Glomerular visceral epithelial cell (primary cell): ENCODE data around the gene CADPS2.

Experiments
- DNase-seq: peaks from one replicate; pipeline ENCODE4 v3.0.0-alpha.2; 2016; ENCODE audit errors: extremely low spot score

The CADPS2 gene

GRCh38 chr7:122886357-122887081 is at the start of gene CADPS2:
Gene CADPS2, minus strand, starts transcription at chr7:122886460. Its CDS starts 123 bp downstream, at chr7:122886337.
- peak; percentile 90 for DNase-seq

GRCh38 chr7:122935620-122936019 is 49.4 kb upstream of the CADPS2 start:
- DNase-seq = no peak

GRCh38 chr7:122919643-122920181 is 33.5 kb upstream of the CADPS2 start:
- DNase-seq = no peak

GRCh38 chr7:122914812-122915211 is 28.6 kb upstream of the CADPS2 start:
- no peak for DNase-seq

GRCh38 chr7:122913608-122914007 is 27.3 kb upstream of the CADPS2 start:
- no peak for DNase-seq

- no peak for DNase-seq
Observed at GRCh38 chr7:122902751-122903495, 16.7 kb upstream of the CADPS2 start.

GRCh38 chr7:122901250-122901649 is 15.0 kb upstream of the CADPS2 start:
- no peak for DNase-seq

- no peak for DNase-seq
Observed at GRCh38 chr7:122896509-122896908, 10.2 kb upstream of the CADPS2 start.

GRCh38 chr7:122893486-122893885 is 7.2 kb upstream of the CADPS2 start:
- no peak for DNase-seq

- no peak for DNase-seq
Observed at GRCh38 chr7:122889116-122889515, 2.9 kb upstream of the CADPS2 start.

GRCh38 chr7:122887848-122888247 is 1.6 kb upstream of the CADPS2 start:
- no peak for DNase-seq

GRCh38 chr7:122887198-122887597 is 938 bp upstream of the CADPS2 start:
- DNase-seq = peak; percentile 62

GRCh38 chr7:122885583-122886356 is 490 bp downstream of the CADPS2 start:
- peak; percentile 57 for DNase-seq

- DNase-seq = no peak
Observed at GRCh38 chr7:122884186-122884585, 2.1 kb downstream of the CADPS2 start.

- no peak for DNase-seq
Observed at GRCh38 chr7:122883049-122883680, 3.1 kb downstream of the CADPS2 start.

GRCh38 chr7:122881324-122881723 is 4.9 kb downstream of the CADPS2 start:
- DNase-seq = no peak

GRCh38 chr7:122869260-122869659 is 17.0 kb downstream of the CADPS2 start:
- DNase-seq = no peak

- DNase-seq = no peak
Observed at GRCh38 chr7:122867471-122867980, 18.7 kb downstream of the CADPS2 start.

GRCh38 chr7:122864838-122865237 is 21.4 kb downstream of the CADPS2 start:
- DNase-seq = no peak

GRCh38 chr7:122864016-122864415 is 22.2 kb downstream of the CADPS2 start:
- DNase-seq = no peak

GRCh38 chr7:122858320-122858719 is 27.9 kb downstream of the CADPS2 start:
- no peak for DNase-seq
